ENCODE data around the gene FBXL13.

DNA sequence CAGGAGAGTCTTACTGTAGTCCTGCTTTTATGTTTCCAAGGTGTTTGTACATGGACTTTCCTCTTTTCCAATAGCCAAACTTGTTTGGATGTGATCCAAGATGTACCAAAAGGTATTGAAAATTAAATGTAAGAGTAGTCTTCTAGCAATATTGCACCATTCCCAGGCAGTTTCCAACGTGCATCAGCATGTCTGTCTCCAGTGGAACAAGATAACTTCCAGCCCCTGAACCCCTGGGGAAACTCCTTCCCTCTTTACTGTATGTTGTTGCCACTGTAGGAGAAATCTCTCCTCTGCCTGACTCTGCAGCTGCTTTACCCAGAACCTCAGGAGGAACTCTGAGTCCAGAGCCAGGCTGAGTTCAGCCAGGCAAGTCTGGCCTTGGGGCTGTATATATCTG, 18.8 kb upstream of the FBXL13 start:
- TF ChIP-seq, protein P1, sequence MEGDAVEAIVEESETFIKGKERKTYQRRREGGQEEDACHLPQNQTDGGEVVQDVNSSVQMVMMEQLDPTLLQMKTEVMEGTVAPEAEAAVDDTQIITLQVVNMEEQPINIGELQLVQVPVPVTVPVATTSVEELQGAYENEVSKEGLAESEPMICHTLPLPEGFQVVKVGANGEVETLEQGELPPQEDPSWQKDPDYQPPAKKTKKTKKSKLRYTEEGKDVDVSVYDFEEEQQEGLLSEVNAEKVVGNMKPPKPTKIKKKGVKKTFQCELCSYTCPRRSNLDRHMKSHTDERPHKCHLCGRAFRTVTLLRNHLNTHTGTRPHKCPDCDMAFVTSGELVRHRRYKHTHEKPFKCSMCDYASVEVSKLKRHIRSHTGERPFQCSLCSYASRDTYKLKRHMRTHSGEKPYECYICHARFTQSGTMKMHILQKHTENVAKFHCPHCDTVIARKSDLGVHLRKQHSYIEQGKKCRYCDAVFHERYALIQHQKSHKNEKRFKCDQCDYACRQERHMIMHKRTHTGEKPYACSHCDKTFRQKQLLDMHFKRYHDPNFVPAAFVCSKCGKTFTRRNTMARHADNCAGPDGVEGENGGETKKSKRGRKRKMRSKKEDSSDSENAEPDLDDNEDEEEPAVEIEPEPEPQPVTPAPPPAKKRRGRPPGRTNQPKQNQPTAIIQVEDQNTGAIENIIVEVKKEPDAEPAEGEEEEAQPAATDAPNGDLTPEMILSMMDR (conservative IDR thresholded peaks at IDR 0.05 in 1 of 2, IDR thresholded peaks at IDR 0.05 in 1 of 2; ENCODE audit: extremely low read depth in 1 of 2, insufficient read depth in 1 of 2, low read depth in 1 of 2, low read length in 2 of 2) = no peak
- no peak for TF ChIP-seq EZH2 (IDR thresholded peaks at IDR 0.05; ENCODE audit: borderline replicate concordance, low read length)

Data from mammary epithelial cell (primary cell).